Measurements from ENCODE around the gene UBE3D.
"Not testable (repeated sequence)": the region's sequence is repeated elsewhere in the genome, so short reads cannot be mapped to it uniquely, and the experiment has no call there.

The UBE3D gene

DNA sequence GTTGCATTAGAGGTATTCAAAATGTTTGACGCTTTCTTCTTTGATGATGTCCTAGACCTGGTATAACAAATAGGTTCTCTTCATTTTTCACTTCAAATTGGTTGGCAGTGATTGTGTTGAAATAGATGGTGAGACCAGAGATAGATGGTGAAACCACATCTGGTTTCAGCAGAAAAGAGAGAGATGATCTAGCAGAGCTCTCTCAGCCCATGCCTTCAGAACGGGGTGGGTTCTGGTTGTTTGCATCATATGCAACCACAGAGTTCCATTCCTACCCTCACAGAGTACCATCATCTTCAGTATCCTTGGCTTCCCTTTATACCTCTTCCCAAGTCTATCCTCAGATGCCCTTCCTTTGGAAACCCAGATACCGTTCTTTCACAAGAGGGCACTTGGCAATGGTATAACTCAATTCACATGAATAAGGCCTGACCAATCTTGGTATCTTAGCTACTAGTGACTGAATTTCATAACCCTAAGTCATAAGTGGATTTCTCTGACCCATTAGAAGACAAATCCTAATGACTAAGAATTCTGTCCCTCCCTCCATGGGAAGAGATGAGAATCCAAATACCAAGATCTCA is 93.7 kb downstream of the UBE3D start:
- no peak for DNase-seq

DNA sequence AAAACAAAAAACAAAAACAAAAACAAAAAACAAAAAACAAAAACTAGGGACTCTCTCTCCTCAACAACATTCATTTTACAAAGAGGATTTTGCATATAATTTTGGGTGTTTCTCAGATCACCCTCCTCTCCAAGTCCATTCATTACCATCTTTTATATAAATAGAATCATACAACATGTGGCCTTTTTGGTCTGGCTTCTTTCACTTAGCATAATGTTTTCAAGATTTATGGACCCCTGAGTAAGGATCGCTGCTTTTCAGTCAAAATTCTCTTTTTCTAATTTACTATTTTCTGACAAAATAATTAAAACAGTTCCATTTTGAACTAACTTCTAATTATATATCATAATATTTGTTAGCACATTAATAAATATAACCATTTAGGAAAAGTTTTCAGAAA is 94.8 kb downstream of the UBE3D start:
- no peak for DNase-seq

DNA sequence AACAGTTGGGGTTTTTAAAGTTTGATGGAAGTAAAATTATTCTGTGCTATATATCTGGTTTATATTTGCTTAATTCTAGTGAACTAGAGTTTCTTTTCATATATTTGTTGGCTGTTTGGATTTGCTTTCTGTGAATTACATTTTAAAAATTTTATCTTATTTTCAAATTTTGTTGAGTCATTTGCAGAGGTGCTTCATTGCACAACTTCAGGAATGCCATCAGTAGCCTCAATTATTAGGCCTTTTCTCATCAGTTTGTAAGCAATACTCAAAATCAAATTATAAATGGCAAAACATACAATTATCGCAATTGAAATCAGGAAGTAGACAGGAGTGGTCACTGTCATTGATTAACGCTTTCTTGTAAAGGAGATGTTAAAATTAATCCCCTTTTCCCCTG is 96.9 kb downstream of the UBE3D start:
- no peak for DNase-seq

DNA sequence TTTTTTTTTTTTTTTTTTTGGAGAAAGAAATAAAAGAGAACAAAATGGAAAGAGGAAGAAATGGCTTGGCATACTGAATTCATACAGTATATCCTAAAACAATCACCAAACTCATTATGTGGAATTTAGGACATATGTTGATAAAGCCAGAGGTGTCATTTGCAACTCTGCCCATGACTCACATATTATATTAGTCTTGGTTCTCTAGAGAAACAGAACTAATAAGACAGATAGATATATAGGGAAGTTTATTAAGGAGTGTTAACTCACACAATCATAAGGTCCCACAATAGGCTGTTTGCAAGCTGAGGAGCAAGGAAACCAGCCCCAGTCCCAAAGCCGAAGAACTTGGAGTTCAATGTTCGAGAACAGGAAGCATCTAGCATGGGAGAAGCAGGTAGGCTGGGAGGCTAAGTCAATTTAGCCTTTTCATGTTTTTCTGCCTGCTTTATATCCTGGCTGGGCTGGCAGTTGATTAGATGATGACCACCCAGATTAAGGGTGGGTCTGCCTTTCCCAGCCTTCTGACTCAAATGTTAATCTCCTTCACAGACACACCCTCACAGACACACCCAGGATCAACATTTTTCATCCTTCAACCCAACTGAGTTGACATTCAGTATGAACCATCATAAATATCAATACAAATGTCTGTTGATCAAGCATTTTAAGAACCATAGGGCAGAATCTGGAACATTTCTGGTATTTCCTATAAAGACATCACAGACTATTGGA is 102.3 kb downstream of the UBE3D start:
- DNase-seq = no peak

DNA sequence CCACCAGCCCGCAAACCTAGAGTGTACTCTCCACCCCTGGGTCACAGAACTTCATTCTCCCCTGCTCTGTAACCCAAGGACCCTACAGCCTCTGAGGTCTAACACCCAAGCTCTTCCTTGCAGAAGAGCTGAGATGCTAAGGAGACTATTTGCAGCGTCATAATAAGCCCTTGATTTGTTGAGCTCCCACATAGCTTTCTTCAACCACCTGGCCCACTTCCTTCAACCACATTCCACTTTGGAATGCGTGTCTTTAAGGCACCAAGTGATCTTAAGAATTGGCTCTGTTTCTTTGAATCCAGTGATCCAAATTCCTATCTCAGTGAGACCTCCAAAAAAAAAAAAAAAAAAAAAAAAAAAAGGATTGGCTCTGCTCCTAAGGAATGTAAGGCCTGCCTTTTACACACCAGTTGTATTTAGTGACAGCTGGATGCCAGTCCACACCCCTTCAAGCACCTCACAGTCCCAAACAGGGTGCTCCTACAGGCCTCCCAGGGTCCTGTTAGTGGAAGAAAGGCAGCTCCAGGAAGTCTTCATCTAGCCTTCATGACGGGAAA is 106.2 kb downstream of the UBE3D start:
- DNase-seq = no peak

DNA sequence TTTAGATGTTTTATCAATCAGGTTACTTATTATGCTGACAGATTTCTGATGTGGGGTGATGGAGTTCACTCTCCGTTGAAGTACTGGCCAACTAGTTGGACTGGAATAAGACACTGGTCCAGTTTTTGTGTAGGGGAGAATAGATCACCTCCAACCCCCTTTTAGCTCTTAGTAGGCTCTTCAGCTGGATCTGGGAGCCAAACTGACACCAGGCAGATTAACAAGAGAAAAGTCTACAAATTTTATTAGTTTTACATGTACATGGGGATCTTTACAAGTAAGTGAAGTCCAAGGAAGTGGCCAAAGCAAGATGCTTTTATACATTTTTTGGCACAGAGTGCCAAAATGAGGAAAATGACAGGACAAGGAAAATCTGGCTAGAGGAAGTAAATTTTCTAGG is 107.1 kb downstream of the UBE3D start:
- DNase-seq = no peak

DNA sequence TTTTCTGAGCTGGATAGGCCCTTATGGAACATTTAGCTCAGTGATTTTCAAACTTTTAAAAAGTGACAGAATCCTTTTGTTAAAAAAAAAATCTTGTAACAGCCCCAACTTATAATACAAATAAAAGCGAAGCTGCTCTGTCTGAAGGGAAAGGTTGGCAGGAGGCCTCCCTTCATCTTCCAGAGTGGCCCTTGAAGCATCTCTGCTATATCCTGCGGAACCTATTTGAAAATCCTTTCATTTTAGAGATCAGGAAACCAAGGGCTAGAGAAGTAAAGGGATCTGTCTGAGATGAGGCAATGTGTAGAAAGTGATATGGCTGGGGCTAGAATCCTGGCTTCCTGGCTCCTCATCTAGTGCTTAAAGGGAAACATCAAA is 107.8 kb downstream of the UBE3D start:
- DNase-seq = no peak

DNA sequence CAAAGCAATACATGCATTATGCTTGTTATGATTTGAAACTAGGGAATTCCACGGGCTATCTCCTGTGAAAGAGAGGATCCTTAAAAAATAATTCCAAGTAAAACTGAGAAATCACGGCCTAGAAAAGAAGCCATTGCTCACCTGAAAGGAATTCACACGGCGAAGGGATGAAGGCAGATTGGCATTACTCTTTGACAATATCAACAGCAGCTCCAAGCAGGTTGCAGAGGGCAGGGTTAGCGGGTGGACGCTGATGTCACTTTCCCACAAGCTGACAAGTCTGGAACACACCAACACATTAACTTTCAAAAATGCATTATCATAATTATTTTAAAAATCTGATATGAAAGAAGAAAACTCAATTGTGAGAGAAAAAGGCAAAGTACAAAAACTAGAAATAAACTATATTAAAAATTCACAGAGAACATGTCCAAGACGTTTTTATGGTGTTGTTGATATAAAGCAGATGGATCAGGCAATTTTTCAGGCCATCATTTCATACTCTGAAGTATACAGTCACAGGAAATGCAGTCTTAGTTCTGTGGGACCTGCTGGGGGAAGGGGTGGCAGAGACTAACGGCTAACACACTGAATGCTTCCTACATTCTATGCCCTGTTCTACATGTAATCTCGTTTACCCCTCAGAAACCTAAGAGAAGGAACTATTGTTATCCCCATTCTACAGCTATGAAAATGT is 108.3 kb downstream of the UBE3D start:
- DNase-seq = no peak

DNA sequence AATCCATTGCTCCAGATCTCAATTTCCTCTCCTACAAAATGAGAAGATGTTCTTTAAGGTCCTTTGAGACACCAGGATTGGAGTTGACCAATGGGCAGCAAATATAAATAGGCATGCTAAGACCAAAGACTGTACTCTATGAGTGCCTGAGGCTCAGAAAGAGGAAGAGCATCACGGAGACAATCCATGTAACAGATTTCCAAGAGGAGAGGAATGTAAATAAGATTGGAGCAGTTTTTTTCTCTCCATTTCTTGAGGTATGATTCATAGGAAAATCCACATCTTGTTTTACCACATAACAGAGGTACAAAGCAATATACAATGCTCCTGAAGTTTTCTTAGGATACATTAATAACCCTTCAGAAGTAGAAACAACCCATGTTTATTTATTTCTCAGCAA is 109.8 kb downstream of the UBE3D start:
- no peak for DNase-seq

DNA sequence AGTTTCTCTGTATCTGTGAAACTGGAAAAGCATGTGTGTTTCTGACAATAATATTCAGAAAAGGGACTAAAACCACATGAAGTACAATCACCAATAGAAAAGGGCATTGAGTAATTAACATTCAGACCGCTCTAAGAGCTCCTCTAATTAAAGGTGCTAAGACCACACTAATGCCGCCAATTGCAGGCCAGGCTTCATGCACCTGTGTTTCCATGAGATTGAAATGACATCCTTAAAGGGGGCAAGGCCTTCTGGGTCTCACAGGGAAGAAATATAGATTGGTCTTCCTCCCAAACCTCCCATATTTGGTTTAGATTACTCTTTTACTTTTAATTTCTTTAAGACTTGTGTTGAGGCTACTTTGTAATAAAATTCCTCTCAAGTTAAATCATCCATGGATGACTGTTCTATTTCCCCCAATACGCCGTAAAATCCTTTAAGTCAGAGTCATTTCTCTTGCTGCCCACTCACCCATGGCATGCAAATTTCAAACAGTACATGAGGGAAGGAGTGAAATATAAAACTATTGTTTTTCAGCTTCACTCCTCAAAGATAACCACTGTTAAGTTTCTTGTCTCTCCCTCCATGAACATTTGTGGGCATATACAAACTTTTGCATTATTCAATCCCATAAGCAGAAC is 110.6 kb downstream of the UBE3D start:
- DNase-seq = no peak

DNA sequence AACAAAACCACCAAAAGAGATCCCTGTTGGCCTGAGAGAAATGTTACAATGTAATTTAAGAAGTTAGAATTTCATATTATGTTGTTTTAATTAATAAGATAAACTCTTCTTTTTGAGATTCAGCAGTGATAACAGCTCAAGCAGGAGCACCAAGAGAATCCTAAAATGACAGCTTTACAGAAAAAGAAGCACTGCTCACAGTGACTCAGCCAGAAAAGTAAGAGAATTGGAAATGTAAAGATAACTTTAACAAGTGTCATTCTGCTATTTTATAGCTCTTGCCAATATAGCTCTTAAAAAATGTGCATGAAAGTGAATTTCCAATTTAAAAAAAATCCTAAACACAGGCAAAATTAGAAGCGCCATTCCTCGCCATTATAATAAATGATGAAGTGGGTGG is 111.3 kb downstream of the UBE3D start:
- no peak for DNase-seq

DNA sequence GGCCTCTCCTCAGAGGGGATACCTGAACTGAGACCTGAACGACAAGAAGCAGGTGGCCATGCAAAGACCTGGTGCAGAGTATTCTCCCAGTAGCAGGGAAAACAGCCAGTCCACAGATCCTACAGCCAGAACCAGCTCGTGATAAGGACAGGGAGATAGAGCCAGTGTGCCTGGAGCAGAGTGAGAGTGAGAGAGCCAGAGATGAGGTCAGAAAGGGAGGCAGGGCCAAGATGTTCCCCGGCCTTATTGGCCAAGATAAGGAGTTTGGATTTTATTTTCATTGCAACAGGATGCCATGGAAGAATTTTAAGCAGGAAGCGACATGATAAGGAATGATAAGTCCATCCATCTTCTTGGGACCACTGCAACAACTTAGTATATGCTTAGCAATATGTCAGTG is 111.8 kb downstream of the UBE3D start:
- DNase-seq = no peak

DNA sequence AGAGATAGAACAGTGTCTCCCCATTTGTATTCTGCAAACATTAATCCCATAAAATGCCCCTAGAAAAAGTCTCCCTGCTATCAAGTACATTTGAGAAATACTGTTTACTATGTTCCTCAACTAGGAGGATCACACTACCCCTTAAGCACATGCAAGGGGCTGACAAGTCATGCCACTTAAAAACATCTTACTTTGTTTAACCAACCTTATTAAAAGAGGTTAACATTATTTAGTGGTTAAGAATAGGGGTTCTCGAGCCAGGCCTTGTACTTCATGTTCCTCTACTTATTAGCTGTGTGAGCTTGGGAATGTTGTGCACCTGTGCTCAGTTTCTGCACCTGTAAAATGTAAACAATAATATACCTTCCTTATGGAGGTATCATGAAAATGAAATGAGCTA is 113.7 kb downstream of the UBE3D start:
- DNase-seq = no peak

DNA sequence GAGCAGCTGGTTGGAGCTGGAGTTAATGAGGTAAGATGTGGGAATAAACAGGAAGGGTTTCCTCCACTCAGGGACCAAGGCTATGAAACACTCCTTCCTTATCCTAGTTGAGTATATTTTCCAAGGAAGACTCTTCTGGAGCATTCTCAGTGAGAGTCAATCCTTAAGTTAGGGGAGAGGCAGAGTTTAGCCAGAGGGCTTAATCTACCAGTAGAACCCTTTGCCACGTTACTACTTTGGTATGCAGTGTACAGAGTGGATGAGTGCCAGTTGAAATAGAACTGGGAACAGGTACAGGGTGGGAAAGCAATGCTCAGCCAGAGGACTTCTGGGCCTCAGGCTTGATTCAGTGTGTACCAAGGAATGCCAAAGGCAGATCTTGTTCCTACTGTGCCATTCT is 114.3 kb downstream of the UBE3D start:
- DNase-seq = no peak

DNA sequence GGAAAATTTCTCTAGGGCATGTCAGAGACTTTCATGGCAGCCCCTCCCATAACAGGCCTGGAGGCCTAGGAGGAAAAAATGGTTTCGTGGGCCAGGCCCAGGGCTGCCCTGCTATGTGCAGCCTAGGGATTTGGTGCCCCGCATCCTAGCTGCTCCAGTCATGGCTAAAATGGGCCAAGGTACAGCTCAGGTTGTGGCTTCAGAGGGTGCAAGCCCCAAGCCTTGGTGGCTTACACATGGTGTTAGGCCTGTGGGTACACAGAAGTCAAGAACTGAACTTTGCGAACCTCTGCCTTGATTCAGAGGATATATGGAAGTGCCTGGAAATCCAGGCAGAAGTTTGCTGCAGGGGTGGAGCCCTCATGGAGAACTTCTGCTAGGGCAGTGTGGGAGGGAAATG is 134.7 kb downstream of the UBE3D start:
- not testable (repeated sequence) for DNase-seq

DNA sequence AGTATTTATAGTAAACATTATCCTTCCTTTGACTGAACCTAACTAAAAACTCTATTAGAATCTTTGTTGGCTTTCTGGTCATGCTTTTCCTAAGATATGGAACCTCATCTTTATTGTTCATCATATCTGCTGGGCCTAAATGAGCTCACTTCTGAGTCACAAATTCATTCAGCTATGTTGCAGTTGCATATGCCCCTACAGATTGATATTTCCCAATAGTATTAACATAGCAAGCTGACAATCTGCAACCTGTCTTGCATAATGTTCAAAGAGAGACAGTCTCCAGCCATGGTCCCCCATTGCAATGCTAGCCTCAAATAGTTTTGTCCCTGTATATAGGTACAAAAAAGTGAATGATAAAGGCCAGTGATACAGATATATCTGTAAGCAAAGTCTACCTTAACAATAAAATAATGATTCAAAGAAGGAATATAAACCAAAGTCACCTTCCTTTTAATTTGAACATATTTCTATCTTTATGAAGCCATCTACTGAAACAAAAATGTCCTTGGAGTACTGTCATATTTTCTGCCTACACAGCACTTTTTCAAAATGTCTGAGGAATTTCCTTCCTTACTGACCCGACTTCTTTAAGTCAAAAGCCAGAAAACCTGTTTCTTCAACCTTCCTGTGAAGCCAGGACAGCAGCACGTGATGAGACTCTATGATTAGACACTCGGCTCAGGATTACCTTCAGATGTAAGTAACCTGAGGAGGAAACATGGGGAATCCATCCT is 140.7 kb downstream of the UBE3D start:
- no peak for DNase-seq

DNA sequence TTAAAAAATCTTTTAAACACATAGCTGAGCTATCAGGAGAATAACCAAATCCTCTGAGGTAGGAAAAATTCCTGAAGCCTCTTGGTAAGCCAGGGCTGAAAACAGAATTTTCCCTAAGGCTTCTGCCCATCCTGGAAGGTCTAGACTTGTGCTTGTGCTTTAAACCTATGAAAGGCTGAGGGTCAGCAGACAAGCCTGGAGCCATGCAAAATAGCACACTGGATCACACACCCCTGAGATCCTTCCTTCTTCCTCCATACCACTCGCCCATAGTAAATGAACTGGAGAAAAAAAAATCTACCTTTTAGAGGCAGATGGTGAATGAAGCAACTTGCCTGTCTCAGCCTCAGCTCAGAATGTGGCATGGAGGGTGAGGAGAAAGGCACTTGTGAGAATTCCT is 144.4 kb downstream of the UBE3D start:
- DNase-seq = no peak

DNA sequence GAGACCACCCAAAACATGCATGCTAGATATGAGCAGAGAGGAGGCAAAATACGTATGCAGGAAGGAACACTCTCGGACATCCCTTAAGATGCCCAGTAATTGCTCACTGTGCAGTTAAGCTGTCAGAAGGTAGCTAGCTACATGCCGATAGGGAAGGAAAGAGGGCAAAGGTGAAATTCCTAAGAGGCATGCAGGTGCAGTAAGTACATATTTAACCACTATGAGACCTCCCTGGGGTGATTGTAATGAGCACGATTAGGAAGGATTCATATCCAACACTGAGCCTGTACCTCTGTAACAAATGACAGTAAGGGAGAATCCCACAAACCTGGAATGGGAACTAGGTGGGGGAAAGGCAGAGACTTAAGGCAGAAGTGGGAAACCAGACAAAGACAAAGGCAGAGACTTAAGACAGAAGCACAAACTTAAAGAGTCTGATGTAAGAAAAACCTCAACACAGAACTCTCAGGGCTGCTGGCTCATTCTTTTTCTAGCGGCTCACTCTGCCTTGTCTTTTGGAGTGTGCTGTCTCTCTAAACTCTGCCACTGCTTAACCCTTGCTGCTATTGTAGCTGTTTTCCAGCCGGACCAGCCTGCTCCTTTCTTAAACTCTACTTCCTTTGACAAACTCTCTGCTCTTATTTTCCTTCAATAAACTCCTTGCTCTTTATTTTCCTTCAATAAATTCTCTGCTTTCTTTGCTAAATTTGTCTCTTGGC is 148.1 kb downstream of the UBE3D start:
- no peak for DNase-seq

DNA sequence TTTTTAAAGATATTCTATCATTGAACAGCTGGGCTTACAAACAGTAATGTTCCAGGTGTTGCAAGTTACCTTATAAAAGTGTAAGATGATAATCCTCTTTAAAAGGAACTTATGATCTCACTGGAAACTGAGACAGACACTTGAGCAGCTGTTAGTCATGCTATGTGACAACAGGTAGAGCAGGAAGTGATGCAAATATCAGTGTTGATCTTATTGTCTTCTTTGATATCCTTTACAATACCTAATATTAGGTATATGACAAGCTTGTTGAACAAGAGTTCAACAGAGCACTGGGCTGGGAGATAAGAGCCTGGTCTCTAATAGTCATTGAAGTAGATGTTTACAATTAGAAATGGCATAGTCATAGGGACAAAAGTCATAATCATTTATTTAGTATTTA is 150.0 kb downstream of the UBE3D start:
- no peak for DNase-seq

DNA sequence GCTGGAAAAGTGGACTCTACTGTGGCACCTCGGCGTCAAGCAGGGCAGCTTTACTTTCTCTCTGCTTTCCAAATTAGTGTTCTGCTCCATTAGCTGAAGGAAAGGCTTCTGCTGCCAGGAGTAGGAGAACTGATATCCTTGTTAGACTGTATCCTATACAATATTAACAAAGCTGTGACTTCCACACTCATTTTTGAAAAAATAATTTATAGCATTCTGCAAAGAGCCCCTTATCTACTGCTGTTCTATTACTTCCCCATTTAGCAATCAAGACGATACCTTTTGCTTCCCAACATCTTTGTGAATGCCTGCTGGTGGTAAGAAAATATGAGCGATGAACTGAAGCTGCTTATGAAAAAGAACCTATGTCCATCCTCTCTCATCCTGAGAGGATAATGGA is 151.1 kb downstream of the UBE3D start:
- DNase-seq = no peak

DNA sequence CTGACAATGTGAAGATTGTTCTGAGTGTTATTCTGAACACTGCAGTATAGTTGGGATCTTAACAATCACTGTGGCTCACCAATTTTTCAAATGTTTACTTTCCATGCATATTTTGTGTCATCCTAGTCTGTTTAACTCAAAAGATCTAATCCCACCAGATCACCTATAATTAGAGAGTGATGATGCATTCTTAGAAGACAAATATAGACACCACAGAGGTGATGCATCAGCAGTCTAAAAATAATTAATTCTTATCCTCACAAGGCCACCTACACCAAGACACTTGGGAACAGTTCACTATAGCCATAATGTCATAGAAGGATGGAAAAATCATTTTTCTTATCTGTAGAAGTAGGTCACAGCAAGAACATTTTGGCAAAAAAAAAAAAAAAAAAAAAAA is 154.8 kb downstream of the UBE3D start:
- DNase-seq = no peak

DNA sequence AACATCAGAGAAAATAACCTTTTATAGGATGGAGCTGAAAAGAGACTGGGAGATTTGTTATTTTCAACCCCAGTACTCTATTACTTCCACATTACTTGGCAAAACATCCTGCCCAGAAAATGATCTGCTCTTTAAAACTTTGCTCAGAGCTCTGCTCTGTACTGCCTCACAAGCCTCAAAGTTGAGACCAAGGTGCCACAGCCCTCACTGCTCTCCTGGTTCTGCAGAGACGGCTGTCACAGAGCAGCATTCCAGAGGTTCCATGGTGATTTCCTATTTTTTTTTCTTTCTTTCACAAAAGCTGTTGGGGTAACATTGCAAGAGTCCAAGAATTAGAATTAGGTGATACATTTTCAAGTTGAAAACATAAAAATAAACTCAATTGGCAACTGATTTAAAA is 155.2 kb downstream of the UBE3D start:
- DNase-seq = no peak

Measured in Kasumi-1 (cell line).